NAMALWA (cell line): Measurements from ENCODE around the gene AUTS2.

Experiments
- DNase-seq: peaks from one replicate; pipeline ENCODE4 v3.0.0-alpha.2; 2015; ENCODE audit warnings: low spot score

The AUTS2 gene

GRCh38 chr7:70069977-70070376 is 471.7 kb downstream of the AUTS2 start:
- no peak for DNase-seq

GRCh38 chr7:70071766-70072165 is 473.5 kb downstream of the AUTS2 start:
- no peak for DNase-seq

GRCh38 chr7:70072220-70072619 is 473.9 kb downstream of the AUTS2 start:
- no peak for DNase-seq

- DNase-seq: no peak
Observed at GRCh38 chr7:70076325-70076724, 478.1 kb downstream of the AUTS2 start.

GRCh38 chr7:70082099-70082611 is 483.9 kb downstream of the AUTS2 start:
- DNase-seq: no peak

- no peak for DNase-seq
Observed at GRCh38 chr7:70091362-70091761, 493.1 kb downstream of the AUTS2 start.

GRCh38 chr7:70092314-70093204 is 494.3 kb downstream of the AUTS2 start:
- DNase-seq: no peak

GRCh38 chr7:70093205-70093904 is 495.1 kb downstream of the AUTS2 start:
- DNase-seq: no peak

- DNase-seq: no peak
Observed at GRCh38 chr7:70094831-70095230, 496.6 kb downstream of the AUTS2 start.

- DNase-seq: no peak
Observed at GRCh38 chr7:70097645-70098044, 499.4 kb downstream of the AUTS2 start.

- no peak for DNase-seq
Observed at GRCh38 chr7:70098133-70098561, 499.9 kb downstream of the AUTS2 start.

GRCh38 chr7:70098905-70099672 is 500.8 kb downstream of the AUTS2 start:
- DNase-seq: no peak

- DNase-seq: no peak
Observed at GRCh38 chr7:70104243-70104642, 506.0 kb downstream of the AUTS2 start.

GRCh38 chr7:70113078-70113477 is 514.8 kb downstream of the AUTS2 start:
- no peak for DNase-seq

GRCh38 chr7:70113536-70113935 is 515.3 kb downstream of the AUTS2 start:
- no peak for DNase-seq

GRCh38 chr7:70114806-70115205 is 516.5 kb downstream of the AUTS2 start:
- no peak for DNase-seq

GRCh38 chr7:70116244-70116643 is 518.0 kb downstream of the AUTS2 start:
- DNase-seq: no peak

- no peak for DNase-seq
Observed at GRCh38 chr7:70116867-70117266, 518.6 kb downstream of the AUTS2 start.

GRCh38 chr7:70120851-70121250 is 522.6 kb downstream of the AUTS2 start:
- DNase-seq: no peak

GRCh38 chr7:70131817-70132216 is 533.5 kb downstream of the AUTS2 start:
- peak; percentile 21 for DNase-seq

- DNase-seq: no peak
Observed at GRCh38 chr7:70132226-70132851, 534.1 kb downstream of the AUTS2 start.
